C4-2B (cell line): ENCODE results near the gene GNAZ.

ENCODE experiments used
- ZFX ChIP-seq: fragments of 450-650 bp; IDR thresholded peaks from 2 replicates; pipeline ENCODE4 v1.6.1; 2017
- TF ChIP-seq, protein P1 (sequence below): fragments of 450-650 bp; conservative IDR thresholded peaks from 2 replicates; pipeline ENCODE4 v1.5.1; 2017; ENCODE audit warnings: mild to moderate bottlenecking

- TF ChIP-seq, protein P1, sequence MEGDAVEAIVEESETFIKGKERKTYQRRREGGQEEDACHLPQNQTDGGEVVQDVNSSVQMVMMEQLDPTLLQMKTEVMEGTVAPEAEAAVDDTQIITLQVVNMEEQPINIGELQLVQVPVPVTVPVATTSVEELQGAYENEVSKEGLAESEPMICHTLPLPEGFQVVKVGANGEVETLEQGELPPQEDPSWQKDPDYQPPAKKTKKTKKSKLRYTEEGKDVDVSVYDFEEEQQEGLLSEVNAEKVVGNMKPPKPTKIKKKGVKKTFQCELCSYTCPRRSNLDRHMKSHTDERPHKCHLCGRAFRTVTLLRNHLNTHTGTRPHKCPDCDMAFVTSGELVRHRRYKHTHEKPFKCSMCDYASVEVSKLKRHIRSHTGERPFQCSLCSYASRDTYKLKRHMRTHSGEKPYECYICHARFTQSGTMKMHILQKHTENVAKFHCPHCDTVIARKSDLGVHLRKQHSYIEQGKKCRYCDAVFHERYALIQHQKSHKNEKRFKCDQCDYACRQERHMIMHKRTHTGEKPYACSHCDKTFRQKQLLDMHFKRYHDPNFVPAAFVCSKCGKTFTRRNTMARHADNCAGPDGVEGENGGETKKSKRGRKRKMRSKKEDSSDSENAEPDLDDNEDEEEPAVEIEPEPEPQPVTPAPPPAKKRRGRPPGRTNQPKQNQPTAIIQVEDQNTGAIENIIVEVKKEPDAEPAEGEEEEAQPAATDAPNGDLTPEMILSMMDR: no peak
- no peak for TF ChIP-seq ZFX
Observed at GRCh38 chr22:23090457-23090835, 20.1 kb downstream of the GNAZ start.
